Activated gamma-delta T cell treated with anti-CD3 and anti-CD28 coated beads, Interleukin-2, amount 50 U/mL, for 16 hours (primary cell): ENCODE data around the gene CEACAM18.
"Not testable (repeated sequence)": the region's sequence is repeated elsewhere in the genome, so short reads cannot be mapped to it uniquely, and the experiment has no call there.

Source experiments
- DNase-seq: peaks from one replicate; pipeline ENCODE4 v3.0.0-alpha.2; 2020; ENCODE audit warnings: low read depth

Gene CEACAM18

DNA sequence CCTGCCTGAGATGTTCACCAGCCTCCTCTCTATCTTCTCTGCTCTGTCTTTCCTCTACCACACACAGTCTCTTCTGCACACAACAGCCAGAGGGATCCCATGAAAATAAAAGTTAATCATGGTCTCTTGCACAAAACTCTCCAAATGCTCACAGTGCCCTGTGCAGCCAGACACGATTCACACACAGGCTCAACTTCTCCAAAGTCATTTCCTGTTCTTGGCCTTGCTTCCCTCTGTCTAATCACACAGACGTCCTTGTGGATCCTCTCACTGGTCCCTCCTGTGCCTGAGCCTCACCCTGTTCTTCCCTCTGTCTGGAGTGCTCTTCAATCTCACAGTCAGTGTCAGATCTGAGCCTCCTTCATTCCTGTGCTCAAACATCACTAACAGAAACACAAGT lies 15.4 kb downstream of the CEACAM18 start:
- DNase-seq: no peak

DNA sequence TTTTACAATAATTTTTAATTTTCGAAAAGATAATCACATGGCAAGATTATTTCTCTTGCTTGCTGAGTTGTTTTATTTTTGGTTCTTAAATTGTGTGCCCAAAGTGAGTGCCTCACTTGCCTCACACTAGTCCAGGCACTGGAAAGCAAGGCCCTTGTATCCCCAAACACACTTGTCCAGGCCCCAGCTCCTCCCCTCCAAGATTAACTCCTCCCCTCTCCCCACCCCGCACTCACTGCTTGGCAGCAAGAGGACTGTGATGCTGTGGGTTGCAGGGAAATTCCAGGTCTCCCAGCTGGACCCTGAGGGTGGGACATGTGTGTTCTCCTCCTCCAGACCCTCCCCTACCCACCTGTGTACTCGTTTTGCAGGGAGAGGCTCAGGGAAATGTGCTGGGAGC lies 19.3 kb downstream of the CEACAM18 start:
- no peak for DNase-seq

DNA sequence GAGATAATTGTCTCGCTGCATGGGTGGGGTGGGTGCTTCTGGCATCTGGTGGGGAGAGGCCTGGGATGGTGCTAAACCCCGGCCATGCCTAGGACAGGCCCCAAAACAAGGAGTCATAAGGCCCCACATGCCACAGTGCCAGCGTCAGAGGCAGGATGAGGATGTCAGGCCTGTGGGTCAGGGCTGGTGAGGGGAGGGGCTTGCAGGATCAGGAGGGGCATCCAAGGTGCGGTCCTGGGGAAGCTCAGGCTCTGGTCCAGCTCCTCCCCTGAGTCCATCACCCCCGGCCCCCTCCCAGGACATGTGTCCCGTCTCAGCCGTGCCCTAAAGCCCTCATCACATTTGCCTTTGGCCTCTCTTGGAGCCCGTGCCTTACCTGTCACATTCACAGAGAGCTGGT lies 22.6 kb downstream of the CEACAM18 start:
- not testable (repeated sequence) for DNase-seq

DNA sequence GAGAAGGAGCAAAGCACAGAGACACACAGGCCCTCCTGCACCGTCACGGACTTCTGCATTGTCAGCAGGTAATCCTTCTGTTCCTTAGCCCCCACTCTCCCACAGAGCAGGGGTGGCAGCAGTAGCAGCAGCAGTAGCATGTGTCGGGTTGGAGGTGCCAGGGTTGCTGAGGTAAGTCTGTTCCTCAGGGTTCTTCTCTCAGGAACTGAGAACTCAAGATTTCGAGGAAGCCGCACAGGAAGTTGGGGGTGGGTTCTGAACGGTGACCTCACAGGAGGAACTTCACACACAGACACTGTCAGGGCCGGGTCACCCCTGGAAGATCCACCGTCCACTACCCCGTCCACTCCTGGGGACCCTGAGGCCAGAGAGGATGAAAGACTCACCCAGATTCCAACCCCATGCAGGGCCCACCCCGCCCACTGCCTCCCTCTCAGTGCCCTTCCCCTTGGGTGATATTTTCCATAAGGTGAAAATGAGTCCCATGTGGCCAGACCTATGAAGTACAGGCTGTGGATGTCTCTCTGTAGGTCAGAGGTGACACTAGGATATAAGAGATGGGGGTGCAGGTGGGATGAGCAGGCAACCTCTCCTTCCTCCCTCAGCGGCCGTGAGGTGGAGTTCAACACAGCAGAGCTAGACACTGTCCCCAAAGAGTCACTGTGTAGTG lies 23.4 kb downstream of the CEACAM18 start, which contains the start of gene SIGLEC12:
TSS of gene SIGLEC12 (minus strand) at position 207 of the 670 bp plus-strand sequence. CDS start at position 140, 67 bp downstream.
- no peak for DNase-seq

DNA sequence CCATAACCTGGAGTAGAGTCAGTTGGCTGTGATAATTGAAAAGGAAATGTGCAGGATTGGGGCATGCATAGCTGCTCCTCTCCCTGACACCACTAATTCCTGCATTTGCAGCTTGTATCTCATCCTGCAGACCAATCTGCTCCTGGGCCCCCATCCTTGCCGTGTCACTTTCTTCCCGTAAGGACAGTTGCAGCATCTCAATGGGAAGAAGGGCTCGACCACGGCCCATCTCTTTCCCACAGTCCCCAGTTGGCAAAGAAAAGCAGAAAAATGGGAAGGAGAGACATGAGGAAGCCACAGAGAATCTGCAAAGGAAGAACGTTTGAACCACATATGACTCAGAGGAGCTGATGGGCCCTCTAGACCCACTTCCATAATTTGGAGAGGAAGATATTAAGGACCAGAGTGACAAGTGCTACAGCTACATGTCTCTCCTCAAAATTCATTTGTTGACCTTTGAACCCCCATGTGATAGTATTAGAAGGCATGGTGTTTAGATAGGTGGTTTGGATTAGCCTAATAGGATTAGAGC lies 25.0 kb downstream of the CEACAM18 start:
- DNase-seq: no peak

DNA sequence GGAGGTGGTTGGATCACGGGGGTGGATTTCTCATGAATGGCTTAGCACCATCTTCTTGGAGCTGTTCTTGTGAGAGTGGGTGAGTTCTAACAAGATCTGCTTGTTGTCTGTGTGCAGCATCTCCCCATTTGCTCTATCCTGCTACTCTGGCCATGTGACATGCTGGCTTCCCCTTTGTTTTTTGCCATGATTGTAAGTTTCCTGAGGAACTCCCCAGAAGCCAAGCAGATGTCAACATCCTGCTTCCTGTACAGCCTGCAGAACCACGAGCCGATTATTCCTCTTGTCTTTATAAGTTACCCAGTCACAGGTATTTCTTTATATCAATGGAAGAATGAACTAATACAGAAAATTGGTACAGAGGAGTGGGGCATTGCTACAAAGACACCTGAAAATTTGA lies 25.6 kb downstream of the CEACAM18 start:
- no peak for DNase-seq

DNA sequence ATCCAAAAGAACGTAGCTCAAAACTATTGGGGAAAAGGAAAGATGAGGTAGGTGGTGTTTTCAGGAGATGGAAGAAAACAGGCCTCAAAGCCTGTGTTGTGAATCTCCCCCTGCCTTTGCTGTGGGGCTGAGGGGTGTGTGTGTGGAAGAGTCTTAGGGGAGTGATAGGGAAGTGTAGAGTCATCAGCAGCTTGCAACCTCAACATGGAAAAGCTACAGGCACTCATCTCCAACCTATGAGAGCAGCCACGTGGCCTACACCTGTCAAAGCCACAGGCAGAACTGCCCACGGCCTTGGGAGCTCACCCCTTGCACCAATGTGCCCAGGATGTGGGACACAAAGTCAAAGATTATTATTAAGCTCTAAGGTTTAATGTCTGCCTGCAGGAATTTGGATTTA lies 27.6 kb downstream of the CEACAM18 start:
- DNase-seq: no peak

DNA sequence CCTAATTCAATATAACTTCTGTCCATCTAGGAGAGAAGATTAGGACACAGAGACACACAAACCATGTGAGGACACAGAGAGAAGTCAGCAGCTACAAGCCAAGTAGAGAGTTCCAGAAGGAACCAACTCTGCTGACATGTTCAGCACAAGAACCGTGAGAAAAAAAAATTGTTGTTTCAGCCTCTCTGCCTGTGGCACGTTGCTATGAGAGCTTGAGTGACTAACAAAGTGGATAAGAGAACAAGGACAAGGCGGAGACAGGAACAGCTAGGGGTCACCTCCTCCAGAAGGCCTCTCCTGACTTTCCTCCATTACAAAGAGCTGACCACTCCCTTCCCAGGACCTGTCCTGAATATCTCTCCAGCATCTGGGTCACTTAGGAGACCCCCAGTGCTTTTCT lies 28.9 kb downstream of the CEACAM18 start:
- no peak for DNase-seq

DNA sequence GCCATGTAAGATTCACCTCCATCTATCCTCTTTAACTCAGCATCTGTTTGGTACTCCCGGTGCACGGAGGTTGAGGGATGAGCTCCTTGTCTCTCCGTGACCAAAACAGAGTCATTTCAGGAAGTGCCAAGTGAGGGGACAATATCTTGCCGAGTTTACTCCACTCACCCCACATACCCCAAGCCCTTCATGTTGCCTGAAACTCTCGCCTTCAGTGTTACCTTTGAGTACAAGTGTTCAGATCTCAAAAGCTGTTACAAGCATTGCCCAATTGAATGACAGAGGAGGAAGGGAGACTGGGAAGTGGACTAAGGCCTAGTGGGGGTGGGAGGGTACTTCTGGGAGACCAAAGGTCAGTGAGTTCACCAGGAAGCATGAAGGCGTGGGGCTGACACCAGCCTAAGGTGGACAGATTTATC lies 29.3 kb downstream of the CEACAM18 start:
- DNase-seq: no peak

DNA sequence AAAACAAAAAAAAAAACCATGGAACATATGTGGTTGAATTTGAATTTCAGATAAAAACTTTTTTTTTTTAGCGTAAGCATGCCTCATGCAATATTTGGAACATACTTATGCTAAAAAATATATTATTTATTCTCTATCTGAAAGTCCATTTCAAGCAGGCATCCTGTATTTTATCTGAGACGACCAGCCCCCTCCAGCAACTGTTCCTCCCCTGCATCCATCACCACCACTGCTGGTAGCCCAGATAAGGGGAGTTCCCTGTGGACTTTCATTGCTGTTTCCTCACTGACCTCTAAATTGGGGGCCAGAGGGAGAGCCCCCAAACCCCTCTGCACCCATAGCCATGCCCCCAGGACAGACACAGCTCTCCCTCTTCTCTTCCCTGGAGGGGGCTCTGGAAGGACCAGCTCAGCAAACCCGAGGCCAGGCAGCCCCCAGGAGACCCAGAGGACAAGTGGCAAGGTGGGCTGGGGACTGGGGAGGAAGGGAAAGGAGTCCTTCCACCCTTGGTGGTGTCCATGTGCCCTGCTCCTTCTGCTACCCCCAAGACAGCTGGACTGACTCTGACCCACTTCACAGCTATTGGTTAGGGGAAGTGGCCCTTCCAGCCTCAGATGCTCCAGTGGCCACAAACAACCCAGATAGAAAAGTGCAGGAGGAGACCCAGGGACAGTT lies 29.9 kb downstream of the CEACAM18 start:
- DNase-seq: no peak

DNA sequence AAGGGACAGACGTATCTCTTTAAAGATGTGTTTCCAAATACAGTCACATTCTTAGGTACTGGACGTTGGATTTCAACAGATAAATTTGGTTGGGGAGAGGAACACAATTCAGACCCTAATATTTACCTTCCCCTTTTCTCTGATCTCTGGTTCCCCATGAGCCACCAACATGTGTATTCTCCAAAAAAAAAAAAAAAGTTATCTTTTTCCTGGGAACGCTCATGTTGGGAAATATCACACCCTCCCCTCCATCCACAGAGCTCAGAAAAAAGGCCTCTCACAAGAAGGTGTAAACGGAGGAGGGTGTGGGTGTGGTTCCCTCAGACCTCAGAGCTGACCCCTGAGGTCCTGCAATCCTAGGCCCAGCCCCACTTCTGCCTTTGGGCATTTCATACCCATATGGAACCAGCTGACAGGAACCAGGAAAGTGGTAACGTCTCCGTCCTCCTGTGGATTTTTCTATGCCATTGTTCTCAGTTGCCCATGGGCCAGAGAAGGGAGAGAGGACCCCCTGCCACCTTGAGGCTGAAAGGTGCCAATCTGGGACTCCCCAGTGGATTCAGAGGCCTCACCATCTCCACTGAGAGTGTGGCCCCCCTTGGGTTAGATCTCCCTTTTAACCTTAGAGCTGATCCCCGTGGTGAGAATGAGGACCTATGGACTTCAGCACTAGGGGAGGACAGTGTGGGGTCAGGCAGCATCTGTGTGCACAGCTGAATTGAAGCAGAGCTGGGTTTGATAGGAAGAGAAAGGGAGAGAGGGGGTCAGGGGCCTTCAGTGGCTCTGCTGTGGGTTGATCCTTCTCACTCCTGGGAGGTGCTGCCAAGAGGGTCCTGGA lies 31.7 kb downstream of the CEACAM18 start:
- DNase-seq: no peak

DNA sequence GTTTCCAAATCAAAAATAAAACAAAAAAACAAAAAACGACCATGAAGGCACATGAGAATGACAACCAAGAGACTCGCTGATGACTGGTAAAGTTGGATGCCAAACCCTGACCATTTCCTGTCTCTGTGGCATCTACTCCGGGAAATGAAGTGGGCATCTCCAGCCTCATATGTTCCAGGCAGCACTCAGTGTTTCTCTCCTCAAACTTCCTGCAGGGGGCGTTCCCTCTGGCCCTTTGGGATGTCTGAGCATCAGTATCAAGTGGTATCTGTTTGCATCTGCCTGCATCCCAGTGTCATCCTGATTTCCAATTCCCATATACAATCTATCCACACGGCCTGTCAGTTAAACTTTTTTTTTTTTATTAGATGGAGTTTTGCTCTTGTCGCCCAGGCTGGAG lies 33.0 kb downstream of the CEACAM18 start:
- DNase-seq: no peak

DNA sequence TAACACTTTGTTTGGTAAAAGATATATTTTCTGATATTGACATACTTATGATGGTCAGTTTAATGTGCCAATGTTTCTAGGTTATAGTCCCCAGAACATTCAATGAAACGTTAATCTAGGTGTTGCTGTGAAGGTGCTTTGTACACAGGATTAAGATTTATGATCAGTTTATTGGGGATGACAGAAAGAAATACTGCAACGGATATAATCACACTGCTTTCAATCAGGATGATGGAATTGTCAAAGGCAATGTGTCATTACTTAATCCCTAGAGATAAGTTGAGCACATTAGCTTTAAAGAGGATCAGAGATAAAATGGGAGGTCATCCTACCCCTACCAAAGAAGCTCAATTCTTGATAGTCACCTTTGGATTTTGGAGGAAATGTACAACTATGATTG lies 35.6 kb downstream of the CEACAM18 start:
- no peak for DNase-seq

DNA sequence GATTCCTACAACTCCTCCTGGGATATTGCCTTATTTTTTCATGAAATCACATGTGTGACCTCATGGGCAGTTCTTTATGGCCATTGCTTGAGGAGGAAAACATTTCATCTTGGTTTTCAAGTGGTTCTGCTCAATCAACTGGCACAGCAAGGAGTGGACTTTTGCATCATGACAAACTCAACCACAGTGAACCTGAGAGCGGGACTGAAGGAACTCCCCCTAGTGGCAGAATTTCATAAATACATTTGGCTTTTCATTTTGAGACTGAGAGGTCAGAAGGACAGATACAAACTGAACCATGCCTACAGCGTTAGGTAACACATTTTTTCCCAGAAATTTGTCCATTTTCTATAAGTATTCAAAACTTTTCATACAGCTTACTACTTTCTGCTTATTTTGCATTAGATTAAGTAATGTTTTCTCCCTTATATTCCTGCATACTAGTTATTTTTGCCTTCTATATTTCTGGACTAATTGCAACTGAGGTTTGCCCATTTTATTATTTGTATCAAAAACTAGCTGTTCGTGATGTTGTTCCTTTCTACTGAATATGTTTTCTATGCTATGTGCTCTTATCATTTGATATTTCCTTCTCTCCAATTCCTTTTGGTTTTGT lies 36.6 kb downstream of the CEACAM18 start:
- peak; percentile 7 for DNase-seq

DNA sequence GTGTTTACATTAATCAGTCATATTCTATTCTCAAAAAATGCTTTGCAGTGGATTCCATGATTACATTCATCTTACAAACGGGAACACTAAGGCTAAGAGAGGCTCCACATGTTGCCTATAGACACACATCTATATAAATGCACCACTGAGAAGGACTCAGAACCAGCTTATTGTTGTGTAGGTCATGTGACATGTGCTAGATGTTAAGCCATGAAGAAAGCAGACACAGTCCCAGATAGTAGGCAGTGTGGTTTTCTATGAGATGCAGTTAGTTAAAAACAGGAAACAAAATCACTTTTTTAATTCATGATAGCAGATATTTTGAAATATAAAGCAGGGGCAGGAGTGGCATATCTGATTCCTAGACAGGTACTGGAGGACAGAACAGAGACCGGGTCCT lies 42.4 kb downstream of the CEACAM18 start:
- DNase-seq: no peak

DNA sequence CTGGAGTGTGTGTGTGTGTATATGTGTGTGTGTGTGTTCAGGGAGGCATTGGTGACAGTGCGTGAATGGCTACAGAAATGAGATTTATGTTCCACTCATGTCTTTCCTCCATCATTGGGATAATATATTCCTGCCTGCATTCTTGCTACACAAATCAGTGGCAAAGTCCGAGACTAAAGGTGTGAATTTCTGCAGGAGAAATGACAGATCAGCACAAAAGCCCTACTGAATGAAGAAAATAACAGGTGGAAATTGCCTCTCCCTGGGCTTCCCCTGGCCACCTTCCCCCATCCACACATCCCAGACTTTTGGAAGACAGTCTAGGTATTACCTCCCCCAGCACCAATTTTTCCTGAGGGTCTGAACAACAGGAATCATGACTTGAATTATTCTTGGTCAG lies 43.0 kb downstream of the CEACAM18 start:
- no peak for DNase-seq

DNA sequence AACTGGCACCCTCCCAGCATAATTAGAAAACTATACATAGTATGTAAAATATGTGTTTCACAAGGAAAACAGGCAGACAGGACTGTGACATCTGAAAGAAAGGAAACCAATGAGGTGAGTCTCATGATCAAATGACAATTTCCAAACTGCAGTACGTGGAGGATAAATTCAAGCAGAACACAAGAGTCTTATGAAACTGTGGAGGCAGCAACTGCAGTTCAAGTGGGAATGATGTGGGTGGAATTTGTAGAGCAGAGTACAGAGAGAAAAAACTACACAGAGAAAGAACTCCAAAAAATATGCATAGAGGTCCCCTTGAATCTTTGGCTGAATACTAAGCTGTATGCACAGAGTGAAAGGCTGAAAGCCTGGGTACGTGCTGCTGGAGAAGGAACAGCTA lies 43.4 kb downstream of the CEACAM18 start:
- no peak for DNase-seq

DNA sequence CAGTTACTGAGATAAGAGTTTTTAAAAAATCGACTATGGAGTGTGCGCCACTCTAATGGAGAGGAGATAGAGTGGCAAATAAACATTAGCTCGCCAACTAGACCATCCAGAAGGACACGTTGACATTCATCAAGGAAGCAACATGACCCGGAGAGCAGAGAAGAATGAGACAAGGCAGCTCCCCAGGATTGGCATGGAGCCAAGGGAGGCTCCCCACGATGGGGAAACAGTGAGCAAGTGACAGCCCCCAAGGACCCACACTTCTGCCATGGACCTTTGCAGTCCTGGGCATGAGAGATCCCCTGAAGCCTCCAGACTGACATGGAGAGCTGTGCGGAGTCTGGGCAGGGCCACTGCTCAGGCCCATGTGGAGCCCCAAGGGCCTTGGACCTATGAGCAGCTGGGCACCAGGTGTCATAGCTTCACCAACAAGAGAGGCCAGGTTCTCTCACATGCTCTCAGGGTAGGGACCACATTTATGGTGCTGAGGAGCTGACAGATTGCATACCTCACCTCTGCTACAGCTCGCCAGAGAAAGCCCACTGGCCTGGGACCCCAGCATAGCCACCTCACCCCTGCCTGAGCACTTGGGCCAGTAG lies 46.4 kb downstream of the CEACAM18 start:
- no peak for DNase-seq

DNA sequence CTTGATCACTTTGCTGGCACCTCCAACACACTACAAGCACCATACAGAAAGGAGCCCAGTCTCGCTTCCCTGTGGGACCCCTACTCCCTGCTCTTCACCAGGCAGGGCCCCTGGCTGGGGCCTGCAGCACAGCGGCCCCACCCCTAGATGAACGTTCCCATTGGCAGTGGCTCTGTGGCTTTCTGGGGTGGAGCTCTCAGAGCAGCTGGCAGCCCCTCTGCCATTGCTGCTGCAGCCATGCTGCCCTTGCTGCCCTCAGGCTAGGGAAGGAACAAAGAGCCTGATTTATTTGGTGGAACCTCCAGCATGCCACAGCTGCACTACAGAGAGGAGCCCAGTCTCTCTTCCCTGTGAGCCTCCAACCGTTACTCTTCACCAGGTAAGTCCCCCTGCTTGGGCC lies 47.3 kb downstream of the CEACAM18 start:
- DNase-seq: no peak

DNA sequence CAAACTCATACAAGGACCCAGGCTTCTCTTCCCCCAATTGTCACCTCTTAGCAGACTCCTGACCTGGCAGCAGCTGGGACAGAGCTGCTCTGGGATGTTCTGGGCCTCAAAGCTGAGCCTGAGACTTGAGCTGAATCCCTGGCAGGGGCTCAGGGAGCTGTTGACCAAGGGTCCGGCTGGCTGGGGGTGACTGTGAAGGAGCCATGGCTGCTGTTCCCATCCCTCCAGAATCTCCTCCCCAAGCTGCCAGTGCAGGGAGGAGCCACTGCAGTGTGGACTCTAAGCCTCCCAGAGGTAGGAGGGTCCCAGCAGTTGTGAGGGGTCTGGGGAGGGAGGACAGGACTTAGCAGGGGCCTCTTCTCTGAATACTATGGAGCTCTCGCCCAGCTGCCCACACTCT lies 51.0 kb downstream of the CEACAM18 start:
- DNase-seq: no peak

DNA sequence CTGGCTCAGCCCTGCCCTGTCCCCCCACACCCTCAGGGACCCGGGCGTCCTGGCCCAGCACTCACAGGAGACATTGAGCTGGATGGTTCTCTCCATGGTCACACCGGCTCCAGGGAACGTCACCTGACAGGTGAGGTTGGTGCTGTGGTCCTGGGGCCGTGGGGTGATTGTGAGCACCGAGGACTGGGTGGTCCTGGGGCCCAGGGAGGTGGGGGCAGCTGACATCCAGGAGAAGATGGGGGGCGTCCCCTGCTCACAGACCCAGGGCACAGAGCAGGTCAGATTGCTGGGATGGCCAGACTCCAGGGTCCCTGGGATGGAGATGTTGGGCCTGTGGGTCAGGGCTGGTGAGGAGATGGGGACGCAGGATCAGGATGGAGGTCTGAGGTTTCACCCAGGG lies 52.3 kb downstream of the CEACAM18 start:
- DNase-seq: no peak
